ENCODE measurements around the gene RILPL1. TPM values are rescaled to one million over a fixed set of nuclear protein-coding genes. Genes with fewer than 3 reads are reported as not detected.
"Not testable (repeated sequence)": the region's sequence is repeated elsewhere in the genome, so short reads cannot be mapped to it uniquely, and the experiment has no call there.

The RILPL1 gene
- total and polyA plus RNA-seq, 7 donors: 34.8 to 73.7 (median 54.4) TPM

- DNase-seq (peak in 1 of 2 donors; percentile 55), ATAC-seq (peak in 1 of 4 donors; percentile 32)
- Histone ChIP-seq H3K4me3 (no peak overlapping the region), H3K4me1 (peaks cover 4% of the 10 kb centered on the region), H3K9me3 (no peaks in the 10 kb centered on the region), H3K27me3 (ENCODE audit: insufficient read depth in 3 of 3, low read length in 2 of 3) (no peaks in the 10 kb centered on the region), H3K36me3 (ENCODE audit: insufficient read depth in 1 of 2, low read depth in 1 of 2) (peaks cover 0 to 44% of the 10 kb centered on the region in 2 donors), H3K27ac (peak overlapping the region; percentile 58)
- no peak for TF ChIP-seq CTCF (IDR thresholded peaks at IDR 0.05)
- intact Hi-C loops (cut with DNase I): no loop called here
- 58 to 70% (median 64%) methylated on average over 12 to 14 of the region's 14 CpGs for WGBS, 3 donors
Measured at GRCh38 chr12:123485756-123486155, 47.8 kb downstream of the RILPL1 start.

DNA sequence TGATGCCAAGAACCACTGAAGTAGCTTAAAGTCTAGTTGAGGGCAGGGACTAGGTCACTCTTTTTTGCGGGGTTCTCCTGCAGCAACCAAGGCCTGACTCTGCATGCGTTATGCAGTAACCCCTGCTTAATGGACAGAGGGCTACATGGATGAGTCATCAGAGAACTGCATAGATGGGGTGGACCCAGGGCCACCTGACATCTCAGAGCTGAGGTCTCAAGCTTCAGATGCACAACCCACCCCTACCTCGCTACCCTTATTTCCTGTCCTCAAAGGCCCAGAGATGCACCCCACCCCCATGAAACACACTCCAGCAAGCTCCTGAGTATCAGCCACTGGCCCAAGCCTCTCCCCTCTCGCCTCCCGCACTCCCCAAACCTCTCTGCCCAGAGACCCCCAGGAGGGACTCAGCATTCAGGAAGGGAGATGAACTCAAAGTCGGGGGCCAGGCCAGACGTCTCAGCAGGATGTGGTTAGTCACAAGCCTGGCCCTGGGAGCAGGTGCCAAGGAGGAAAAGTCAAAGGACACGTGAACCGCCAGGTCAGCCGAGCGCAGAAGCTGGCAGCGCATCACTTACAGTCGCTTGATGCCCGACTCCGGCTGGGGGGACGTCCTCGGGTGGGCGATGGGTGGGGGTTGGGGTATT is 49.8 kb downstream of the RILPL1 start:
- Histone ChIP-seq H3K4me3 (no peak overlapping the region), H3K4me1 (peaks cover 21% of the 10 kb centered on the region), H3K36me3 (ENCODE audit: insufficient read depth in 1 of 2, low read depth in 1 of 2) (peaks cover 0 to 44% of the 10 kb centered on the region in 2 donors), H3K27me3 (ENCODE audit: insufficient read depth in 3 of 3, low read length in 2 of 3) (no peaks in the 10 kb centered on the region), H3K27ac (peak overlapping the region; percentile 46), H3K9me3 (no peaks in the 10 kb centered on the region)
- DNase-seq (peak in 1 of 2 donors; percentile 45), ATAC-seq (no peak)
- intact Hi-C loops (cut with DNase I): loop anchor here in 1 of 2 donors (5.0 kb wide), 1 partner anchor 39 kb away; no protein-coding TSS in a partner anchor
- WGBS, 3 donors: 72 to 81% (median 77%) methylated on average over 18 of the region's 18 CpGs
- TF ChIP-seq CTCF (IDR thresholded peaks at IDR 0.05): no peak

DNA sequence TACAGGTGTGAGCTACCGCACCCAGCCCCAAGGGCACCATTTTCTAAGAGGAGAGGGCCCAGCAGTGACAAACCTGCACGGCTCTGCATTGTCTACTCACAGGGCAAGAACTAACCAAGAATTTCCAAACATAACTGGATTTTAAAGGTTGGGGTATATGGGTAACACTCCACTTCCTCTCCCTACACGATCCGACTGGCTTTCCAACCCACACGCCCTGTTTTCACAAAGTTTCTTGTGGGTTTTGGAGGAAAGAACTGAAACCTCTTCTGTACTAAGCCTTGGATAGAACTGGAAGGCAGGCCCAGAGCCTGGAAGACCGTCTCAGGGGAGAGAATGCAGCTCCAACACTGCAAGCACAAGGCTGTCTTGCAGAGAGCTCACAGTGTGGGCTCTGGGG is 50.6 kb downstream of the RILPL1 start:
- no peaks in the 10 kb centered on the region for H3K27me3 ChIP-seq (ENCODE audit: insufficient read depth in 3 of 3, low read length in 2 of 3)
- no peak overlapping the region for H3K4me3 ChIP-seq
- peaks cover 29% of the 10 kb centered on the region for H3K4me1 ChIP-seq
- no peak for TF ChIP-seq CTCF (IDR thresholded peaks at IDR 0.05)
- 79 to 83% (median 80%) methylated on average over 6 of the region's 6 CpGs for WGBS, 3 donors
- no peaks in the 10 kb centered on the region for H3K9me3 ChIP-seq
- intact Hi-C loops (cut with DNase I): loop anchor here in 1 of 2 donors (5.0 kb wide), 1 partner anchor 39 kb away; no protein-coding TSS in a partner anchor
- DNase-seq (peak in 1 of 2 donors; percentile 10), ATAC-seq (no peak)
- peaks cover 0 to 44% of the 10 kb centered on the region in 2 donors for H3K36me3 ChIP-seq (ENCODE audit: insufficient read depth in 1 of 2, low read depth in 1 of 2)
- H3K27ac ChIP-seq: peak overlapping the region; percentile 11

DNA sequence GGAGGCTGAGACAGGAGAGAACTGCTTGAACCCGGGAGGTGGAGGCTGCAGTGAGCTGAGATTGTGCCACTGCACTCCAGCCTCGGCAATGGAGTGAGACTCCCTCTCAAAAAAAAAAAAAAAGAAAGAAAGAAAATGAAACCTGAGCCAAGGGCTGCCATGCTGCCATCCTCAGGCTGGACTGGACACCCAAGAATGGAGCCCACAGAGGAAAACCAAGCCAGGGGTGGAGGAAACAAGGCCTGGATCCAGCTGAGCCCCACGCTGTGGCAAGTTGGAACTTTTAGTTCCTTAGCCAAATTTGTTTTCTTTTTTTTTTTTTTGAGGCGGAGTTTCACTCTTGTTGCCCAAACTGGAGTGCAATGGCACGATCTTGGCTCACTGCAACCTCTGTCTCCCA is 52.3 kb downstream of the RILPL1 start:
- not testable (repeated sequence) for H3K9me3 ChIP-seq; H3K27me3 ChIP-seq (ENCODE audit: insufficient read depth in 3 of 3, low read length in 2 of 3); DNase-seq; ATAC-seq; H3K4me3 ChIP-seq
- Histone ChIP-seq H3K4me1 (peaks cover 29% of the 10 kb centered on the region), H3K27ac (peak overlapping the region; percentile 97), H3K36me3 (ENCODE audit: insufficient read depth in 1 of 2, low read depth in 1 of 2) (peaks cover 3 to 34% of the 10 kb centered on the region in 2 donors)
- intact Hi-C loops (cut with DNase I): loop anchor here in 1 of 2 donors (5.0 kb wide), 1 partner anchor 41 kb away; no protein-coding TSS in a partner anchor
- WGBS, 3 donors: 75 to 95% (median 83%) methylated on average over 5 of the region's 5 CpGs

DNA sequence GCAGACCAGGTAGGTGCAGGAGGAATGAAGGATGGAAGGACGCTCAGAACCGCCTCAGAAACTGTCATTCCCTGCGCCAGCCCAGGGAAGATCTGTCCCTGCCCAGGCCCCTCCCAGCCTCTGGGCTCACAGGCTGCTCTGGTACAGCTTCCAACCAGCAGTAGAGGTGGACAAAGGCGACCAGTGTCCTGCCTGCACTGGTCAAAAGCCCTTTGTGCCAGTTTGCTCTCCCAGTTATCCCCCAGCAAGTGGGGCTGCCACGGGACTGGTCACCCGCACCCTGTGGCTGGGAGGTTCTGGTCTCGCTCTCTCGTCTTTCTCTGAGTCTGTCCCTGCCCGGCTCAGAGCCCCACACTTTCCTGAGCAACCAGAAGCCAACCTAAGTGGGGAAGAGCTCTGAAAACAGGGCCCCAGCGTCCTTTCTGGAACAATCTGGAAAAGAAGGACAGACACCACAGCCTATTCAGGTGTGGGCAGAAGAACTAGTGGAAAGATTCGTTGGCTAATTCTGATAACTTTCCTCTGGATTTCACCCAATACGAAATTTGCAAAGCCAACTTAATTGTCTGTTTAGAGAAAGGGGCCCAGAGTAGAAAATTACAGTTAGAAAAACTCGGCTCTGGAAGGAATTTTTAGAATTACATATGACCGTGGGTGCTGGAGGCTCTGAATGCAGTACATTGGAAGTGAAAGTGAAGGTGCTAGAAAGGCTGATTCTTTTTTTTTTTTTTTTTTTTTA is 53.9 kb downstream of the RILPL1 start:
- 40 to 65% (median 43%) methylated on average over 14 of the region's 14 CpGs for WGBS, 3 donors
- DNase-seq (peak; percentile 40 to 68), ATAC-seq (peak; percentile 65 to 72 (median 67))
- Histone ChIP-seq H3K27me3 (ENCODE audit: insufficient read depth in 3 of 3, low read length in 2 of 3) (no peaks in the 10 kb centered on the region), H3K9me3 (no peaks in the 10 kb centered on the region), H3K4me1 (peaks cover 41% of the 10 kb centered on the region), H3K4me3 (peak overlapping the region; percentile 44), H3K36me3 (ENCODE audit: insufficient read depth in 1 of 2, low read depth in 1 of 2) (peaks cover 3 to 22% of the 10 kb centered on the region in 2 donors), H3K27ac (peak overlapping the region; percentile 97)
- TF ChIP-seq CTCF (IDR thresholded peaks at IDR 0.05): no peak
- intact Hi-C loops (cut with DNase I): loop anchor here (5.0 kb wide), 3 partner anchors 38 to 53 kb away; partner anchors contain the start of gene RILPL1 (in 1 of the 2)

All from psoas muscle (tissue), 8 donors.